Kidney tubule cell (primary cell): ENCODE measurements around the gene MTF1.
A peak's percentile ranks its signal among the peaks of the same experiment; 100 is the strongest.

Source experiments
- DNase-seq: peaks from one replicate; pipeline ENCODE4 v3.0.0-alpha.2; 2018; ENCODE audit warnings: low spot score

The MTF1 gene

GRCh38 chr1:37867784-37868183 is 8.4 kb upstream of the MTF1 start:
- DNase-seq, result no peak

GRCh38 chr1:37866491-37866890 is 7.1 kb upstream of the MTF1 start:
- no peak for DNase-seq

- DNase-seq, result peak; percentile 85
Measured at GRCh38 chr1:37865348-37866120, 6.1 kb upstream of the MTF1 start.

GRCh38 chr1:37862330-37862729 is 2.9 kb upstream of the MTF1 start:
- peak; percentile 54 for DNase-seq

GRCh38 chr1:37861151-37861550 is 1.8 kb upstream of the MTF1 start:
- DNase-seq, result no peak

GRCh38 chr1:37860346-37860666 is 914 bp upstream of the MTF1 start:
- DNase-seq, result no peak

- no peak for DNase-seq
Measured at GRCh38 chr1:37858931-37859506, 373 bp downstream of the MTF1 start.

GRCh38 chr1:37854406-37854805 is 5.0 kb downstream of the MTF1 start:
- no peak for DNase-seq

GRCh38 chr1:37853157-37853556 is 6.2 kb downstream of the MTF1 start:
- DNase-seq, result no peak

- no peak for DNase-seq
Measured at GRCh38 chr1:37851782-37852210, 7.6 kb downstream of the MTF1 start.

- DNase-seq, result no peak
Measured at GRCh38 chr1:37851262-37851661, 8.1 kb downstream of the MTF1 start.

- DNase-seq, result peak; percentile 34
Measured at GRCh38 chr1:37850352-37850955, 8.9 kb downstream of the MTF1 start.

- no peak for DNase-seq
Measured at GRCh38 chr1:37849480-37849879, 9.9 kb downstream of the MTF1 start.

GRCh38 chr1:37846647-37847339 is 12.6 kb downstream of the MTF1 start:
- no peak for DNase-seq

- no peak for DNase-seq
Measured at GRCh38 chr1:37845786-37846185, 13.6 kb downstream of the MTF1 start.

GRCh38 chr1:37845049-37845646 is 14.2 kb downstream of the MTF1 start:
- DNase-seq, result peak; percentile 37

GRCh38 chr1:37844536-37844935 is 14.9 kb downstream of the MTF1 start:
- DNase-seq, result peak; percentile 42

- no peak for DNase-seq
Measured at GRCh38 chr1:37841652-37842051, 17.7 kb downstream of the MTF1 start.

GRCh38 chr1:37840711-37841110 is 18.7 kb downstream of the MTF1 start:
- no peak for DNase-seq

- no peak for DNase-seq
Measured at GRCh38 chr1:37839676-37840075, 19.7 kb downstream of the MTF1 start.

GRCh38 chr1:37836788-37837187 is 22.6 kb downstream of the MTF1 start:
- no peak for DNase-seq

GRCh38 chr1:37831809-37832208 is 27.6 kb downstream of the MTF1 start:
- no peak for DNase-seq

- DNase-seq, result no peak
Measured at GRCh38 chr1:37831109-37831508, 28.3 kb downstream of the MTF1 start.
